CMK (cell line): ENCODE results near the gene TTLL11.

Experiments
- DNase-seq: peaks from one replicate; pipeline ENCODE4 v3.0.0-alpha.2; 2010; ENCODE audit warnings: low read depth

The TTLL11 gene

GRCh38 chr9:122110100-122110833, 17.2 kb upstream of the TTLL11 start:
- no peak for DNase-seq

DNA sequence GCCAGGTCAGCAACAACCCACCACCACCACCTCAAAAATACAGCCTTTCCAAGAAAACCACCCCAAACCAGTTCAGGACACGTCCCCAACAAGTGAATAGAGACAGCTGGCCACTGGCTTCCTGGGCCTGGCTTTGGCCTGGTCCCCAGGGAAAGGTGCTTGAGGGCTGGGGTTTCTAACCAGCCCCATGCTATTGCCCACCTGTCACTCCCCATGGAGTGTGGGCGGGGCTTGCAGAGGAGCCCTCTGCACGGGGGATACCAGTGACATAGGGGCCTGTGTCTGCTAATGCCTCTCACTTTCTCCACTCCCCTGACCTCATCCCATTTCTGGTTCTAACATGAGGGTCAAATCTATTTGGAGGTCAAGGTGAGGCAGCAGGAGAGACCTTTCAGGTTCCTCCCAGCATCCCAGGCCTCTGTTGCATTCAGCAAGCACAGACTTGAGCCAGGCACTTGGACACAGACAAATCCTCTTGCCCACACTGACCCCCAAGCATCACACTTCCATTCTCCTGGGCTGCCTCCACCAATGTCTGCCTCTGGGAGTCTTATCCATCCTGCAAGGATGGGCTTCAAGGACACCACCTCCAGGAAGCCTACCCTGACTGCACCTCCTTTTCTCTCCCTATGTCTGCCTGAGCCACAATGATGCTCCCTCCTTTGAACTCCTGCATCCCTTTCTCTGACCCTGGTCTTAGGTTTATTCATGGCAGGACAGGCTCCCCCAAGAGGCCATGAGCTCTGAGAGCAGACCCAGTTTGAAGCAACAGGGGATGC, 16.1 kb upstream of the TTLL11 start:
- no peak for DNase-seq

- DNase-seq: no peak
These were observed 14.2 kb upstream of the TTLL11 start for GRCh38 chr9:122107291-122107805.

DNA sequence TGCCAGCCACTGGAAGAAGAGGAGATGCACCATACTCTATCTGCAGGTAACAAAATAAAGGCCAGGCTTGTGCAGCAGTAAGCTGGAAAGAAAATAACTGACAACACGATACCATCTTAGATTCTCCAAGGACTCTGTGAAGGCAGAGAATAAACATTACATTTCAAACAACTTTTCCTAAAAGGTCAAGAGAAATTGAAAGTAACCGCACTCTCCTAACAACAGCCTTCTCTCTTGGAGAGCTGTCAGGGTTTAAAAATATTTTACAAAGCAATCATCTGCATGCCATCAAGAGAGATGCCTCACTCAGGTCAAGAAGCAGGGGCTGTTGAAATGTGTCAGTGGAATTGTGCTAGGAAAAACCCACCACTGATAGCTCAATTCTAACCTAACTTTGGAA, 13.5 kb upstream of the TTLL11 start:
- DNase-seq: no peak

- no peak for DNase-seq
These were observed 10.9 kb upstream of the TTLL11 start for GRCh38 chr9:122103985-122104384.

DNA sequence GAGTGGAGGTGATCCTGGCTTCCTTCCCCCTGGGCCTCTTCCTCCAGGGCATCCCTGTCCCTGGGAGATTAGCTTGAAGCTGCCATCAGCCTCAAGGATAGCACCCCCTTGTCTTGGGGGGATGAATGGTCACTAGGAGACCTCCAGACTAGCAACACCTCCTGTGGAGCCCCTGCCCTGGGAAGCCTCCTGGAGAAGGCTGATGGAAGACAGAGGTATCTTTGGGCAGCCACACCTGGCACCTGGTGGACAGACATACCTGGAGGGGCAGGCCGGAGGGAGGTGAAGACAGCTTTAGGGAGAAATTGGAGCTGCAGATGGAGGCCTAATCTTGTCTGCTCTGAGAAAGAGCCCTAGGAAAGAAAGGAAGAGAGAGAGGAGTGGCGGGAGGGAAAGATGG, 9.0 kb upstream of the TTLL11 start:
- DNase-seq: no peak

DNA sequence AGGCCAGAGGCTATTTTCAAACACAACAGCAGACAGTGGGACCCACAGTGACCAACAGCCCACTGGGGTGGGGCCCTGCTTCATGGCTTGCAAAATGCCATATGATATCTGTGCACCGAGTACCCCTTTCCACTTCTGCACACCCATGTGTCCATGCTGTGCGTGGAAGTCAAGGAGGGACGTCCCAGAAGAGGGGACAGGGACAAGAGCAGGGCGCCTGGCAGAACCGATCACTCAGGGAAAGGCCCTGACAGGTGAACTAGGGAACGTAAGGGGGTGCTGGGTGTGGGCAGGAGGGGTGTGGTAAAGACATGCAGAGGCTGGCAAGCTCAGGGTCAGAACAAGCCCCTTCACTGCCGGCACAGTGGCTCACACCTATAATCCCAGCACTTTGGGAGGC, 7.6 kb upstream of the TTLL11 start:
- DNase-seq: no peak

- no peak for DNase-seq
These were observed 6.3 kb upstream of the TTLL11 start for GRCh38 chr9:122099271-122099869.

- DNase-seq: no peak
These were observed 4.7 kb upstream of the TTLL11 start for GRCh38 chr9:122097679-122098315.

DNA sequence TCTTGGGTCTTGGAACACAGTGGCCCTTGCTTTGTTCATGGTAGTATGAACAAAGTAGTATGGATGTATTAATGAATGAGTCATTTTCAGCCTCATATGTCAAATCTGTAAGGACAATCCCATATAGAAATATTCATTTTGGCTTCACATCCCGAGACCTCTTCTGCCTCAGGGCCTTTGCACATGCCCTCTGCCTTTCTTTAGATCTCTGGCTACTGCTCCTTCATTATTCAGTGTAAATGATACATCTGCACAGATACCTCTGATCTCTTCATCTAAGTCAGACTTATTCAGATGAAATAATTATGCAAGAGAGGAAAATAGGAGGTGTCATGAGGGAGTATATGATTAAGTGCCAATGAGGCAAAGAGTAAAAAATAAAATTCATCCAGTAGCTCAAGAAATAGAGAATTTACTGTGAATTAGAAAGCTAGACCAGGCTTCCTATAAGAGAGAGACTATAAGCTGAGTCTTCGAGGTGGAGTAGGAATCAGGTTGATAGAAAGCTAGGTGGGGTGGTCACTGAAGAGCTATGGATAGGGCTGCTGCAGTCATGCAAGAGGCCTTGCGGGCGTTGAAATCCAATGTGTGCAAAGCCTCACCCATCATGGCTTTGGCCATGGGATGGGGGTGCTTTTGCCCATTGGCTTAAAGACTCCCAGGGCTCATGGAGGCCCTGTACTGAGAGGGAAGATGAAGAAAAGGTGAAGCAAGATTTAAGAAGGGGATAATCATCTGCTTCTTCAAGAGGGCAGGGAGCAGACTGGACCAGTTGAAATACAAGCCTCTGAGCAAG, 3.7 kb upstream of the TTLL11 start:
- DNase-seq: no peak

DNA sequence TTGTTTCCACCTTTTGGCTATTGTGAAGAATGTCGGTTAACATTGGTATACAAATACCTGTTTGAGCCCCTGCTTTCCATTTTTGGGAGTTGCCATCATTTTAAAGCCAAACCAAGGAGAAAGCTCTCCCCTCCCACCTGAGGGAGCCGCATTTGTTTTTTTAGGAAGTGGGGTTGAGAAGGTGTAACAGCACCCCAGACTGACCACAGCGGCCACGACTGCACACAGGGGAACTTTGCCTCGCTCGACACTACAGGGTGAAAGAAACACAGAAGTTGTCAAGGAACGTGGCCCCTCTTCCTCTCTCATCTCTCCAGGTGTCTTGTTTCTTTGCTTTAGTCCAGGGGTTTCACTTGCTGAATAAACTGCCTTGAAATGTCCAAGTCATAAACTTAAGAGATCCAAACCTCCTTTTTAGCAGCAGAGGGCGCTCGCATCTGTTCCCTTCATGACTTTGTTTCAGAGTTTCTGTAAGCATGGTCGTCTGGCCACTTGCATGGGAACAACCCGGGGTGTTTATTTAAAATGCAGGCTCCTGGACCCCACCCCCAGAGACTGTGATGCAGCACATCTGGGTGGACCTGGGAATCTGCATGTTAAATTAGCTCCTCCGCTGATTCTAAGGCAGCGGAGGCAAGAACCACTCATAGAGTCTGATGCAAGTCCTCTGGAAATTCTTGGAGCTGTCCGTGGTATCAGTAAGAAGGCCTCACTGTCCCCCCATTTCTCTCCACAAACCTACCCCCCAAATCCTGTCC, 2.1 kb upstream of the TTLL11 start:
- DNase-seq: peak; percentile 36

DNA sequence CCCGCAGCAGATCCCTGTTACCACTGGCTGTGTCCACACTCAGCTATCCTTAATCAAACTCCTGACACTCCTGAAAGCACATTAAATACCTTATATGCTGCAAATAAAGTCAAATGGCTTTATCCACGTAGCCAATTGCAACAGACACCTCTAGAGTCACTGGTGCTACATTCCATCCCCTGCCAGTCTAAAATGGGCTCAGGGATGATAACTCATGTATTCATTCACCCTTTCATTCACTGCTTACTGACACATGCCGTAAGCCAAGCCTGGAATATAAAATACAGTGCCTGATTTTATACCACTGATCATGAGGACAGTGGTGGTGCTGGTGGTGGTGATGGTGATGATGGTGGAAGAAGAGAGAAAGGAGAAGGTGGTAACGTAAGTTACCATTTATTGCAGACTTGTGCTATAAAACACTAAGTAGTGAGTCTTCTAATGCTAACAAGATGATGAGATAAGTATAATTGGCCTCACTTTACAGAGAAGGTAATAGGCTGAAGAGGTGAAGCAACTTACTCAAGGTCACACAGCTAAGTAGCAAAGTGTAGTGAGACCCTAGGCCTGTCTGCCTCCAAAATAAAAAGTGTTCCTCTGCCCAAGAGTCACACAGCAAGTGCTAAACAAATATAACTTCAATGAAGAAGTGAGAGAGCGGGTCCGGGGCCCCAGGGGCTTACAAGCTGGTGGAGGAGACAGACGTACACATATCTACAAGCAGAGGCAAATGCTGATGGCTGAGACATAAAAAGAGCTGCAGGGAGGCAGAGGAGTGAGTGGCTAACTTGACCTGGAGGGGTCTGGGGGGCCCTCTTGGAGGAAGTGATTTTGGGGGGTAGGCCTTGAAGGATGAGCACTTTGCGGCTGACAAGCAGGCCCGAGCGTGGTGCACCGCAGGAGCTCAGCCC, 1.2 kb downstream of the TTLL11 start:
- no peak for DNase-seq

- no peak for DNase-seq
These were observed 2.1 kb downstream of the TTLL11 start for GRCh38 chr9:122090981-122091380.

DNA sequence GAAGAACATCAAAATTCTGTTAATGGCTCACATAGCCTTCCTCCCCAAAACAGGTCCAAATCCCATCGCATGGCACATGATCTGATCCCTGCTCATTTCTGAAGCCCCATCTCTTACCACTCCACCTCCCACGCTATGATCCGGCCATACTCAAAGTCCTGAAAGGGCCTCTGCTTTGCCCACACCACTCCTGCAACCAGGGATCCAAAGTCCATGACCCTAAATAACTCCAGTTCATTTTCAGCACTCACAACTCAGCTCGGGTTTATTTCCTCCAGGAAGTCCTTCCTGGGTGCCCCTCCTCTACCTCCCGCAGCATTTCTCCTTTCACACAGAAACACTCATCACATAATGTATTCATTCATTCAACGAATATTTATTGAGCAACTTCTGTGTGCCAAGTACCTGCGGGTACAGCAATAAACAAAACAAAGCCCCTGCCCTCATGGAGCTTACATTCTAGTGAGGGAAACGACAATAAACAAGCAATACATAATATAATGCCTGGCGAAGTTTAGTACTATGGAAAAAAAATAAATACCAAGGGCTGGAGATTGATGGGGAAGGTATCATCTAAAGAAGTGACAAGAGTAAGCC, 2.7 kb downstream of the TTLL11 start:
- no peak for DNase-seq

DNA sequence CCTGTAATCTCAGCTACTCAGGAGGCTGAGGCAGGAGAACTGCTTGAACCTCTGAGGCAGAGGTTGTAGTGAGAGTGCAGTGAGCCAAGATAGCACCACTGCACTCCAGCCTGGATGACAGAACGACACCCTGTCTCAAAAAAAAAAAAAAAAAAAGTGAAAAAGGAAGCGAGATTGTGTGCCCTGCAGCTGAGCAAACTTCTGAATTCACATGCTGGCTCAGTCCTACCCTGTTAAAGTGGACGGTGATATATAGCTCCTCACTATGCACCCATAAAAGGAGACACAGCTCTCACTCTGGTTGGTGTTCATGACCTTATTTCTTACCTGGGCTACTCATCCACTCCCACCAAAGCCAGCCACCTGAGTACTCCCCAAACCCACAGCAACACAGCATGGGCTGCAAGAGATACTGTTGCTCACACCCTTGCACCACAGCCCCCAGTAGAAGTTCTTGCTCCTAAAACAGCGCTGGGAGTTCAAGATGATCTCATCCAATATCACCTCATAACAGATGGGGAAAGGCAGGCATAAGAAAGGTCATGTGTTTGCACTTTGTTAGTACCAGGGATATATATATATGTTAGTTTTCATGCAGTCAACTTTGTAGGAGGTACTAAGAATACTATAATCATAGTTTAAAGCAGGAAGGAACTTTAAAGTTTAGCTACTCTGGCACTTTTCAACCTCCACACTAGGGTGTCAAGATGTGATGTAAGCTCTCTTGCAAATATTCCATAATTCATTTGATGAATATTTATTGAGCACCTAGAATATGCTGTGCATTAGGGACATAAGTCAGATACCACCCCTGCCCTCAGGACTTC, 4.0 kb downstream of the TTLL11 start:
- no peak for DNase-seq

DNA sequence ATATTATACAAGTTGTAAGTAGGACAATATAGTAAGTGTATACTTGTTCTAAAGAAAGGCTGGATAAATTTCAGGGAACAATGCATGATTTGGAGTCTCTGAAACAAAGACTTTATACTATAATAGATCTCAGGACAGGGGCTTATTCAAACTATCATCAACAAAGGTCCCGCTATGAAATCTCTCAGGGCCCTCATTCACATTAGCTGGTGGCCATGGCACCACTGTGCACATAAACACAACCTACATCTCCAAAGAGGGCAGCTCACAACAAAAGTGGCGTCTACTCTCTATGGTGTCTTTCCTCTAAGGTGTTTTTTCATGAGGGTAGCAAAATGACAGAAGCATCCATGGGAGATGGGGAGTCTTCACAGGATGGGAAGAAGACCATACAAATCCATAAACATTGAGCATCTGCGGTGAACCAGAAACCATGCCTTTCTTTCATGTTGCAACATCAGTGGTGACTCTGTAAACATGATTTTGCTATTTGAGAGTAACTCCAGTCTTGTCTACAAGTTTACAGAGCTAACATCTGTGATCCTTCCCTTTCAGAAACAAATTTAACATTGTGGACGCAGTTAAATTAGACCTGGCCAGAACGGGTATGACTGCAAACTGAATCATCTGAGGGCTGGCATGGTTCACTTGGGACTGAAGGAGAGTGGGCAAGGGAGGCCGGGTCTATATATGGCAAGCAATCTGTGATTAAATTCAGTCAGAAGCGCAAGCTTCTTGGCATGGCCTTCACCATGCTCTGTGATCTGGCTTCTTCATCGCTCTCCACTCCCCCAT, 5.5 kb downstream of the TTLL11 start:
- DNase-seq: no peak

DNA sequence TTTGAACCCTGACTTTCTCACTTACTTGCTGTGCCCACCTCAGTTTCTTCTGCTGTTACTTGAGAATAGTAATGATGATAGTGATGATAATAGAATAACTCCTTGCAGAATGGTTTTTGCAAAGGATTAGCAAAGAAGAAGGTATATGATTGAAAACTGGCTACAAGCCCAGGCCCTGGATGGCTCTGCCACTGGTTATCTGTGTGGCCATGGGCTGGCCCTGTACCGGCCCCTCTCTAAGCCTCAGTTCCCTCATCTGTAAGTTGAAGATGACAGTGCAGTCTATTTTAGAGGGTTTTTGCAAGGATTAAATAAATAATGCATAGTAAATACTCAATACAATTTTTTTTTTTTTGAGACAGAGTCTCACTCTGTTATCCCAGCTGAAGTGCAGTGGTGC, 6.2 kb downstream of the TTLL11 start:
- no peak for DNase-seq

DNA sequence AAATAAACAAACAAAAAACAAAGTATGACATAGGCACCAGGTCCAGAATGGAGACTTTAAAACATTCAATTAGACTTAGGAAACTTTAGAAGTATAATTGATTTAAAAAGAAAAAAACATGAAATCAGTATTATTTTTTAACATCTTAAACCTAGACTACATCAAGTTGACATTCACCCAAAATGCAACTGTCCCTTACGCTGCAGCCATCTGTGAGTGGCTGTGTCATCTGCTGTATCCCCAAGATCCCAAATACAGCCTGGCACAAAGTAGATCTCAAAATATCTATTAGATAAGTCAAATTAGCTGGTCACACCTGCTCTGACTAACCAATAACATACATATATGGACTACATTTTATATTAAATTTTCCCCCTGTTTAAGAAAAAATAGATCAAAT, 7.8 kb downstream of the TTLL11 start:
- no peak for DNase-seq
